ENCODE measurements around the gene GLIS1. TPM values are rescaled to one million over a fixed set of nuclear protein-coding genes. Genes with fewer than 3 reads are reported as not detected.

Gene GLIS1
- total and polyA plus RNA-seq, 10 of the 15 experiments (the other 5 are each of a cell fraction or from before 2014, with no cell fraction given): not detected

- DNase-seq (ENCODE audit: low read depth, low spot score) (no peak), ATAC-seq (no peak), FAIRE-seq (no peak)
- TF ChIP-seq IKZF2 (IDR thresholded peaks at IDR 0.05) (no peak), ZBTB33 (IDR thresholded peaks at IDR 0.05) (no peak), NR2C2 (IDR thresholded peaks at IDR 0.05; ENCODE audit: borderline replicate concordance, control insufficient read depth, insufficient read length, low read depth) (no peak), EP300 (IDR thresholded peaks at IDR 0.05; ENCODE audit: borderline replicate concordance in 1 of 2, control insufficient read depth in 1 of 2, low read depth in 2 of 2, low read length in 2 of 2) (no peak), ATF3 (IDR thresholded peaks at IDR 0.05; ENCODE audit: borderline replicate concordance, extremely low read depth, low read depth, low read length) (no peak), MYC (IDR thresholded peaks at IDR 0.05; ENCODE audit: insufficient read depth, insufficient read length, insufficient replicate concordance, low read length, severe bottlenecking) (no peak), STAT3 (IDR thresholded peaks at IDR 0.05; ENCODE audit: low read depth, low read length) (no peak)
- no peaks in the 10 kb centered on the region for H3K9me3 ChIP-seq (replicated peaks; ENCODE audit: control insufficient read depth, insufficient read depth, low read length)
- no peaks in the 10 kb centered on the region for H3K79me2 ChIP-seq (ENCODE audit: control insufficient read depth, insufficient read depth, low read length)
- H3K9ac ChIP-seq (ENCODE audit: control insufficient read depth, insufficient read depth, low read length): no peak overlapping the region
- no peaks in the 10 kb centered on the region for H3K4me1 ChIP-seq (ENCODE audit: control insufficient read depth, insufficient read depth, low read length)
- ChIA-PET CTCF (no interaction called here), POLR2A (no interaction called here), RAD21 (ENCODE audit: unreplicated experiment) (no interaction called here), SMC1A (ENCODE audit: uncharacterized antibody, unreplicated experiment) (no interaction called here)
- no peak overlapping the region for H3K4me2 ChIP-seq (ENCODE audit: control insufficient read depth, insufficient read depth)
- WGBS (ENCODE audit: insufficient coverage, insufficient replicate concordance, low lambda C conversion rate, missing lambda C conversion rate): 27% methylated on average over 24 of the region's 24 CpGs
- BruUV-seq (replicated peaks): no TSS peak
- intact Hi-C loops (cut with micrococcal nuclease; ENCODE audit: unreplicated experiment) (no loop called here), in situ Hi-C loops (cut with MboI) (no loop called here)
- H3K4me3 ChIP-seq: no peak overlapping the region
- no peak overlapping the region for H3K27ac ChIP-seq (ENCODE audit: control insufficient read depth, insufficient read depth)
- no peaks in the 10 kb centered on the region for H3K36me3 ChIP-seq (ENCODE audit: control insufficient read depth in 2 of 2, insufficient read depth in 2 of 2, low read length in 1 of 2)
- no peak overlapping the region for H2AFZ ChIP-seq (ENCODE audit: control insufficient read depth, low read depth, low read length)
- peaks cover 0 to 1% of the 10 kb centered on the region in 2 experiments; a peak in 1 of 4 replicates for H3K27me3 ChIP-seq (replicated peaks in 1 of 2; ENCODE audit: control insufficient read depth in 2 of 2, insufficient read depth in 2 of 2, low read length in 1 of 2)
- H4K20me1 ChIP-seq (ENCODE audit: control insufficient read depth, insufficient read depth): no peaks in the 10 kb centered on the region
These were observed 194.9 kb downstream of the GLIS1 start for GRCh38 chr1:53543778-53544695.

Measured in GM12878 (cell line).